Testis (tissue), 3 donors: ENCODE data around the gene KCNJ1. TPM values are rescaled to one million over a fixed set of nuclear protein-coding genes. Genes with fewer than 3 reads are reported as not detected.

Experiments used
- DNase-seq: peaks from one replicate; pipeline ENCODE4 v3.0.0-alpha.2; 2019
- H3K27ac ChIP-seq, 2 donors: fragments of 200-600 bp; sonication (generic); one replicate each; pipeline ENCODE4 v1.5.1; 2019
- H3K27me3 ChIP-seq: fragments of 200-600 bp; sonication (generic); one replicate; pipeline ENCODE4 v1.5.1; 2019
- H3K36me3 ChIP-seq: fragments of 200-600 bp; sonication (generic); one replicate; pipeline ENCODE4 v1.5.1; 2017; ENCODE audit warnings: low read depth; ENCODE audit errors: missing control alignments
- H3K4me1 ChIP-seq: fragments of 200-600 bp; sonication (generic); one replicate; pipeline ENCODE4 v1.5.1; 2019
- H3K4me3 ChIP-seq, 2 donors: fragments of 200-600 bp; sonication (generic); one replicate each; pipeline ENCODE4 v1.5.1; 2017 to 2019
- H3K9me3 ChIP-seq: fragments of 200-600 bp; sonication (generic); one replicate; pipeline ENCODE4 v1.5.1; 2017
- CTCF ChIP-seq, 3 experiments: fragments of 450-650 bp in 2 of 3; fragments of 200-600 bp in 1 of 3; sonication (generic) in 1 of 3; IDR thresholded peaks; one replicate each; pipeline ENCODE4 v1.5.1; 2016 to 2019; ENCODE audit warnings: antibody characterized with exemption in 3 of 3, mild to moderate bottlenecking in 2 of 3, moderate library complexity in 1 of 3
- POLR2A ChIP-seq: fragments of 450-650 bp; IDR thresholded peaks from one replicate; pipeline ENCODE4 v1.6.1; 2017; ENCODE audit warnings: antibody characterized with exemption, mild to moderate bottlenecking, moderate library complexity
- WGBS, 2 donors: methylation state at CpG; one replicate each; pipeline ENCODE4 v1.1.5; 2018; 5-methylcytosine and 5-hydroxymethylcytosine counted together
- intact Hi-C: fragments of 100-400 bp; cut with DNase I; formaldehyde crosslinking; loops from one replicate; pipeline ENCODE4 v1.15.1; 2023; ENCODE audit warnings: low total_unique reads
- polyA plus RNA-seq: library from polyadenylated mRNA; stranded (reverse); fragments of 350-450 nt; fragmentation: Illumina TruSeq; extraction: RNeasy Lipid Tissue Mini Kit (QIAGEN cat#74804); gene quantifications from one replicate; pipeline ENCODE4 v1.2.3, GENCODE V29; 2014; ENCODE audit warnings: low read depth, low replicate concordance; ENCODE audit not compliant: insufficient read depth
- total RNA-seq, 2 donors: library from RNA; depleted of rRNA; stranded (reverse); fragments of >200 nt; gene quantifications; one replicate each; pipeline ENCODE4 v1.2.3, GENCODE V29; 2016

KCNJ1 gene
- total and polyA plus RNA-seq, 3 donors from 2014 or later: 0.12 to 0.24 (median 0.16) TPM

- Histone ChIP-seq H3K4me1 (peaks cover 7% of the 10 kb centered on the region), H3K9me3 (no peaks in the 10 kb centered on the region), H3K4me3 (no peak overlapping the region), H3K36me3 (no peaks in the 10 kb centered on the region), H3K27ac (no peak overlapping the region), H3K27me3 (no peaks in the 10 kb centered on the region)
- intact Hi-C loops: no loop called here
- DNase-seq: peak; percentile 59
- TF ChIP-seq CTCF (IDR thresholded peaks at IDR 0.05) (no peak), POLR2A (no peak)
- WGBS, 2 donors: 51 to 75% methylated on average over 5 of the region's 5 CpGs
Measured at GRCh38 chr11:128886406-128887124, 19.5 kb upstream of the KCNJ1 start.

GRCh38 chr11:128884703-128885338 is 17.7 kb upstream of the KCNJ1 start:
- Histone ChIP-seq H3K4me1 (no peaks in the 10 kb centered on the region), H3K27me3 (no peaks in the 10 kb centered on the region), H3K36me3 (no peaks in the 10 kb centered on the region), H3K27ac (no peak overlapping the region), H3K4me3 (no peak overlapping the region), H3K9me3 (no peaks in the 10 kb centered on the region)
- intact Hi-C loops: loop anchor here (5.0 kb wide), 1 partner anchor 57 kb away; the partner anchor contains the start of gene TP53AIP1
- TF ChIP-seq CTCF (IDR thresholded peaks at IDR 0.05): peak; percentile 61 to 82 (median 78)
- TF ChIP-seq POLR2A: no peak
- WGBS, 2 donors: 43 to 44% methylated on average over 12 of the region's 12 CpGs
- DNase-seq: peak; percentile 77

GRCh38 chr11:128884054-128884453 is 17.0 kb upstream of the KCNJ1 start:
- Histone ChIP-seq H3K4me1 (no peaks in the 10 kb centered on the region), H3K4me3 (no peak overlapping the region), H3K27me3 (no peaks in the 10 kb centered on the region), H3K27ac (no peak overlapping the region), H3K36me3 (no peaks in the 10 kb centered on the region), H3K9me3 (no peaks in the 10 kb centered on the region)
- DNase-seq: no peak
- WGBS, 2 donors: 56 to 70% methylated on average over 4 of the region's 4 CpGs
- TF ChIP-seq CTCF (IDR thresholded peaks at IDR 0.05): no peak
- no peak for TF ChIP-seq POLR2A
- intact Hi-C loops: loop anchor here (5.0 kb wide), 1 partner anchor 58 kb away; the partner anchor contains the start of gene TP53AIP1

GRCh38 chr11:128882451-128882850 is 15.4 kb upstream of the KCNJ1 start:
- Histone ChIP-seq H3K9me3 (no peaks in the 10 kb centered on the region), H3K36me3 (no peaks in the 10 kb centered on the region), H3K27me3 (no peaks in the 10 kb centered on the region), H3K27ac (no peak overlapping the region), H3K4me3 (no peak overlapping the region), H3K4me1 (no peaks in the 10 kb centered on the region)
- 81 to 85% methylated on average over 5 of the region's 5 CpGs for WGBS, 2 donors
- TF ChIP-seq CTCF (IDR thresholded peaks at IDR 0.05) (no peak), POLR2A (no peak)
- DNase-seq: no peak
- intact Hi-C loops: loop anchor here (5.0 kb wide), 1 partner anchor 60 kb away; the partner anchor contains the start of gene TP53AIP1
